HL-60/S4 (cell line): ENCODE measurements around the gene CT45A7.
"Not testable (repeated sequence)": the region's sequence is repeated elsewhere in the genome, so short reads cannot be mapped to it uniquely, and the experiment has no call there.

Source experiments
- in situ Hi-C: fragments of 300-500 bp; cut with MboI; formaldehyde crosslinking; loops from 2 replicates; pipeline ENCODE4 v1.14.3; 2022; ENCODE audit warnings: low sequenced_read_pairs

The CT45A7 gene, protein sequence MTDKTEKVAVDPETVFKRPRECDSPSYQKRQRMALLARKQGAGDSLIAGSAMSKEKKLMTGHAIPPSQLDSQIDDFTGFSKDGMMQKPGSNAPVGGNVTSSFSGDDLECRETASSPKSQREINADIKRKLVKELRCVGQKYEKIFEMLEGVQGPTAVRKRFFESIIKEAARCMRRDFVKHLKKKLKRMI

DNA sequence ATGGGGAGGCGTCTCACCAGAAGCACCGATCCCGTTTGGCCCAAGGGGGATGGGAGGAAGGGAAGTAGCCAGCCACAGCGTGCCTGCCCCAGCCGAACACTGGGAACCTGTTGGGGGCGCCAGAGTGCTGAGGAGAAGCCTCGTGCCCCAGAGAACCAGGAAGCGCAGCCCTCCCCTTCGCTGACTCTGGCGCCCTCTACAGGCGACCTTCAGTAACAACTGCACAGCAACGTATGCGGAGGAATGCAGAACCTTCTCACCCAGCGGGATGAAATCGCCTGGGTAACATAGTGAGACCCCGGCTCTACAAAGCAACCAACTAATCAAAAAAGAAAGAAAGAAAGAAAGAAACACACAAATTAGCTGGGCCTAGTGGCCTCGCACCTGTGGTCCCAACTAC is at the start of gene CT45A7:
Gene CT45A7 (minus strand): TSS at position 101 of the 400 bp plus-strand sequence. CDS start 3,747 bp downstream, outside the sequence.
- in situ Hi-C loops: not testable (repeated sequence)

DNA sequence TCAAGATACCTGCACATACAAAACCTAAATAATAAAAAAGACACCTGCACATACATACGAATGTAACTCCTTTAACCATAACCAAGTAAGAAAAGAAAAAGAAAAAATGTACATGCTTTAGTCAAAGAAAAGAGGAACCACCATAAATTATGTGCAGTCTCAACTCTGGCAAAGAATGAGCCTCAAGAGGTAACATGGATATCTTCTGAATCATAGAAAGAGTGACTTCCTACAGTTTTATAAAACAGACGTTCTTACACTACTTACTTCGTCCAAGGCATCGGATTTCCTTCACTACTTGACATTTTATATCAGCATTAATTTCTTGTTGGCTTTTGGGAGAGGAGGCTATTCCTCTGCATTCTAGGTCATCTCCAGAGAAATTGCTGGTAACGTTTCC is 45.7 kb upstream of the CT45A7 start:
- in situ Hi-C loops: not testable (repeated sequence)

DNA sequence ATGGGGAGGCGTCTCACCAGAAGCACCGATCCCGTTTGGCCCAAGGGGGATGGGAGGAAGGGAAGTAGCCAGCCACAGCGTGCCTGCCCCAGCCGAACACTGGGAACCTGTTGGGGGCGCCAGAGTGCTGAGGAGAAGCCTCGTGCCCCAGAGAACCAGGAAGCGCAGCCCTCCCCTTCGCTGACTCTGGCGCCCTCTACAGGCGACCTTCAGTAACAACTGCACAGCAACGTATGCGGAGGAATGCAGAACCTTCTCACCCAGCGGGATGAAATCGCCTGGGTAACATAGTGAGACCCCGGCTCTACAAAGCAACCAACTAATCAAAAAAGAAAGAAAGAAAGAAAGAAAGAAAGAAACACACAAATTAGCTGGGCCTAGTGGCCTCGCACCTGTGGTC is 34.6 kb upstream of the CT45A7 start, which contains the start of gene CT45A9:
Gene CT45A9 (minus strand): TSS at position 101 of the 400 bp plus-strand sequence. CDS start 3,751 bp downstream, outside the sequence.
- in situ Hi-C loops: not testable (repeated sequence)

DNA sequence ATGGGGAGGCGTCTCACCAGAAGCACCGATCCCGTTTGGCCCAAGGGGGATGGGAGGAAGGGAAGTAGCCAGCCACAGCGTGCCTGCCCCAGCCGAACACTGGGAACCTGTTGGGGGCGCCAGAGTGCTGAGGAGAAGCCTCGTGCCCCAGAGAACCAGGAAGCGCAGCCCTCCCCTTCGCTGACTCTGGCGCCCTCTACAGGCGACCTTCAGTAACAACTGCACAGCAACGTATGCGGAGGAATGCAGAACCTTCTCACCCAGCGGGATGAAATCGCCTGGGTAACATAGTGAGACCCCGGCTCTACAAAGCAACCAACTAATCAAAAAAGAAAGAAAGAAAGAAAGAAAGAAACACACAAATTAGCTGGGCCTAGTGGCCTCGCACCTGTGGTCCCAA is 17.4 kb upstream of the CT45A7 start, which contains the start of gene CT45A8:
Gene CT45A8 (minus strand): TSS at position 101 of the 400 bp plus-strand sequence. CDS start 3,755 bp downstream, outside the sequence.
- in situ Hi-C loops: not testable (repeated sequence)

DNA sequence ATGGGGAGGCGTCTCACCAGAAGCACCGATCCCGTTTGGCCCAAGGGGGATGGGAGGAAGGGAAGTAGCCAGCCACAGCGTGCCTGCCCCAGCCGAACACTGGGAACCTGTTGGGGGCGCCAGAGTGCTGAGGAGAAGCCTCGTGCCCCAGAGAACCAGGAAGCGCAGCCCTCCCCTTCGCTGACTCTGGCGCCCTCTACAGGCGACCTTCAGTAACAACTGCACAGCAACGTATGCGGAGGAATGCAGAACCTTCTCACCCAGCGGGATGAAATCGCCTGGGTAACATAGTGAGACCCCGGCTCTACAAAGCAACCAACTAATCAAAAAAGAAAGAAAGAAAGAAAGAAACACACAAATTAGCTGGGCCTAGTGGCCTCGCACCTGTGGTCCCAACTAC is 17.2 kb downstream of the CT45A7 start, which contains the start of gene CT45A2:
Gene CT45A2 (minus strand): TSS at position 101 of the 400 bp plus-strand sequence. CDS start 3,747 bp downstream, outside the sequence.
- in situ Hi-C loops: not testable (repeated sequence)

DNA sequence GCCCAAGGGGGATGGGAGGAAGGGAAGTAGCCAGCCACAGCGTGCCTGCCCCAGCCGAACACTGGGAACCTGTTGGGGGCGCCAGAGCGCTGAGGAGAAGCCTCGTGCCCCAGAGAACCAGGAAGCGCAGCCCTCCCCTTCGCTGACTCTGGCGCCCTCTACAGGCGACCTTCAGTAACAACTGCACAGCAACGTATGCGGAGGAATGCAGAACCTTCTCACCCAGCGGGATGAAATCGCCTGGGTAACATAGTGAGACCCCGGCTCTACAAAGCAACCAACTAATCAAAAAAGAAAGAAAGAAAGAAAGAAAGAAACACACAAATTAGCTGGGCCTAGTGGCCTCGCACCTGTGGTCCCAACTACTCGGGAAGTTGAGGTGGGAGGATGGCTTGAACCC is 34.4 kb downstream of the CT45A7 start, which contains the start of gene CT45A6:
Gene CT45A6 (minus strand): TSS at position 101 of the 400 bp plus-strand sequence. CDS start 3,794 bp downstream, outside the sequence.
- in situ Hi-C loops: not testable (repeated sequence)

DNA sequence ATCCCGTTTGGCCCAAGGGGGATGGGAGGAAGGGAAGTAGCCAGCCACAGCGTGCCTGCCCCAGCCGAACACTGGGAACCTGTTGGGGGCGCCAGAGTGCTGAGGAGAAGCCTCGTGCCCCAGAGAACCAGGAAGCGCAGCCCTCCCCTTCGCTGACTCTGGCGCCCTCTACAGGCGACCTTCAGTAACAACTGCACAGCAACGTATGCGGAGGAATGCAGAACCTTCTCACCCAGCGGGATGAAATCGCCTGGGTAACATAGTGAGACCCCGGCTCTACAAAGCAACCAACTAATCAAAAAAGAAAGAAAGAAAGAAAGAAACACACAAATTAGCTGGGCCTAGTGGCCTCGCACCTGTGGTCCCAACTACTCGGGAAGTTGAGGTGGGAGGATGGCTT is 51.7 kb downstream of the CT45A7 start, which contains the start of gene CT45A5:
Gene CT45A5 (minus strand): TSS at position 101 of the 400 bp plus-strand sequence. CDS start 3,774 bp downstream, outside the sequence.
- in situ Hi-C loops: not testable (repeated sequence)
